Endodermal cell (in vitro differentiated cells): ENCODE measurements around the gene PIRT. TPM values are rescaled to one million over a fixed set of nuclear protein-coding genes. Genes with fewer than 3 reads are reported as not detected.

Experiments used
- DNase-seq: peaks from one replicate; pipeline ENCODE4 v3.0.0-alpha.2; 2017
- H3K27ac ChIP-seq: 2 replicates; pipeline ENCODE4 v1.5.1; 2013; ENCODE audit warnings: mild to moderate bottlenecking, low read depth, low read length, moderate library complexity
- H3K27me3 ChIP-seq: 2 replicates; pipeline ENCODE4 v1.6.1; 2013; ENCODE audit warnings: mild to moderate bottlenecking, low read length, moderate library complexity; ENCODE audit not compliant: insufficient read depth, control insufficient read depth, poor library complexity, severe bottlenecking
- H3K36me3 ChIP-seq: 2 replicates; pipeline ENCODE4 v1.7.0; 2013; ENCODE audit warnings: mild to moderate bottlenecking, low read length, moderate library complexity; ENCODE audit not compliant: control insufficient read depth, insufficient read depth
- H3K4me1 ChIP-seq: one replicate; pipeline ENCODE4 v1.7.0; 2013; ENCODE audit warnings: low read length; ENCODE audit not compliant: control insufficient read depth, insufficient read depth
- H3K4me3 ChIP-seq: 2 replicates; pipeline ENCODE4 v1.5.1; 2013; ENCODE audit warnings: mild to moderate bottlenecking, low read length, moderate library complexity
- H3K9ac ChIP-seq: 2 replicates; pipeline ENCODE4 v1.6.1; 2013; ENCODE audit warnings: mild to moderate bottlenecking, low read length, moderate library complexity; ENCODE audit not compliant: poor library complexity, severe bottlenecking; ENCODE audit errors: extremely low read depth
- H3K9me3 ChIP-seq: 2 replicates; pipeline ENCODE4 v1.6.1; 2013; ENCODE audit warnings: mild to moderate bottlenecking, low read length, moderate library complexity; ENCODE audit not compliant: control insufficient read depth
- H3K27ac Mint-ChIP-seq: 2 replicates; pipeline ENCODE4 v1.8.0; 2020; ENCODE audit warnings: mixed read lengths
- H3K27me3 Mint-ChIP-seq: 2 replicates; pipeline ENCODE4 v1.8.0; 2021; ENCODE audit warnings: mild to moderate bottlenecking, mixed read lengths; ENCODE audit not compliant: insufficient read depth
- H3K36me3 Mint-ChIP-seq: 2 replicates; pipeline ENCODE4 v1.8.0; 2020; ENCODE audit warnings: low read depth, mixed read lengths
- H3K4me1 Mint-ChIP-seq: 2 replicates; pipeline ENCODE4 v1.8.0; 2020; ENCODE audit warnings: mixed read lengths
- H3K4me3 Mint-ChIP-seq: 2 replicates; pipeline ENCODE4 v1.8.0; 2020; ENCODE audit warnings: mild to moderate bottlenecking, moderate library complexity, mixed read lengths
- H3K9me3 Mint-ChIP-seq: 2 replicates; pipeline ENCODE4 v1.8.0; 2020; ENCODE audit warnings: mild to moderate bottlenecking, mixed read lengths
- CTCF ChIP-seq: fragments of 200-600 bp; sonication (generic); conservative IDR thresholded peaks from 2 replicates; pipeline ENCODE4 v1.5.0; 2021; ENCODE audit warnings: antibody characterized with exemption, mild to moderate bottlenecking
- WGBS, 2 experiments: methylation state at CpG; one replicate each; pipeline versions ENCODE4 v1.1.5 to v1.1.7; 2013; ENCODE audit warnings: missing lambda C conversion rate in 2 of 2, mixed read lengths in 1 of 2; ENCODE audit not compliant: insufficient coverage in 1 of 2, insufficient read length in 1 of 2; 5-methylcytosine and 5-hydroxymethylcytosine counted together
- total RNA-seq, 2 donors: library from RNA; stranded (reverse); fragmentation: NEBNext Ultra II Directional in 1 of 2; extraction: Animal tissue kit (Norgen Biotek cat#: 25700) in 1 of 2; gene quantifications; 2 replicates in 1 of 2; 3 replicates in 1 of 2; pipeline ENCODE4 v1.2.1, GENCODE V29; 2021

Gene PIRT
- total RNA-seq, 2 donors from 2014 or later = not detected

- Mint-ChIP-seq H3K36me3 (no peaks in the 10 kb centered on the region), H3K4me3 (no peak overlapping the region), H3K27ac (no peak overlapping the region), H3K27me3 (peaks cover 3% of the 10 kb centered on the region), H3K9me3 (no peaks in the 10 kb centered on the region), H3K4me1 (no peaks in the 10 kb centered on the region)
- WGBS, 2 experiments = 83 to 90% methylated on average over 4 to 5 of the region's 5 CpGs
- H3K4me1 ChIP-seq = no peaks in the 10 kb centered on the region
- H3K27me3 ChIP-seq = no peaks in the 10 kb centered on the region
- H3K9me3 ChIP-seq = no peaks in the 10 kb centered on the region
- H3K4me3 ChIP-seq = no peak overlapping the region
- H3K36me3 ChIP-seq = no peaks in the 10 kb centered on the region
- H3K27ac ChIP-seq = no peak overlapping the region
- no peak for DNase-seq
- no peak for TF ChIP-seq CTCF
- no peak overlapping the region for H3K9ac ChIP-seq
Measured at GRCh38 chr17:10815319-10815718, 22.6 kb downstream of the PIRT start.

- no peak overlapping the region for H3K27ac Mint-ChIP-seq
- WGBS, 2 experiments = 89% methylated on average over 1 of the region's 1 CpG; no CpG with 5 or more reads in 1 of the 2 experiments
Measured at GRCh38 chr17:10814075-10814474, 23.8 kb downstream of the PIRT start.

GRCh38 chr17:10812674-10813073 is 25.2 kb downstream of the PIRT start:
- Mint-ChIP-seq H3K4me3 (no peak overlapping the region), H3K27ac (no peak overlapping the region), H3K9me3 (no peaks in the 10 kb centered on the region), H3K36me3 (no peaks in the 10 kb centered on the region), H3K27me3 (no peaks in the 10 kb centered on the region), H3K4me1 (peaks cover 3% of the 10 kb centered on the region)
- Histone ChIP-seq H3K27ac (no peak overlapping the region), H3K9ac (no peak overlapping the region), H3K9me3 (no peaks in the 10 kb centered on the region), H3K27me3 (no peaks in the 10 kb centered on the region), H3K4me3 (no peak overlapping the region), H3K4me1 (no peaks in the 10 kb centered on the region), H3K36me3 (no peaks in the 10 kb centered on the region)
- WGBS, 2 experiments = 98 to 100% methylated on average over 4 to 5 of the region's 5 CpGs
- no peak for TF ChIP-seq CTCF
- DNase-seq = no peak

More at GRCh38 chr17:10814075-10814474, 23.8 kb downstream of the PIRT start:
- Histone ChIP-seq H3K36me3 (no peaks in the 10 kb centered on the region), H3K4me3 (no peak overlapping the region), H3K9me3 (no peaks in the 10 kb centered on the region), H3K9ac (no peak overlapping the region), H3K27ac (no peak overlapping the region), H3K27me3 (no peaks in the 10 kb centered on the region), H3K4me1 (no peaks in the 10 kb centered on the region)
- Mint-ChIP-seq H3K9me3 (no peaks in the 10 kb centered on the region), H3K4me3 (no peak overlapping the region), H3K4me1 (no peaks in the 10 kb centered on the region), H3K36me3 (no peaks in the 10 kb centered on the region), H3K27me3 (peaks cover under 1% of the 10 kb centered on the region)
- DNase-seq = no peak
- no peak for TF ChIP-seq CTCF
